ENCODE data around the gene RINL. TPM values are rescaled to one million over a fixed set of nuclear protein-coding genes. Genes with fewer than 3 reads are reported as not detected.
A peak's percentile ranks its signal among the peaks of the same experiment; 100 is the strongest.

Gene RINL
- total RNA-seq, 2 experiments from 2014 or later: 79.9 to 82.2 TPM

DNA sequence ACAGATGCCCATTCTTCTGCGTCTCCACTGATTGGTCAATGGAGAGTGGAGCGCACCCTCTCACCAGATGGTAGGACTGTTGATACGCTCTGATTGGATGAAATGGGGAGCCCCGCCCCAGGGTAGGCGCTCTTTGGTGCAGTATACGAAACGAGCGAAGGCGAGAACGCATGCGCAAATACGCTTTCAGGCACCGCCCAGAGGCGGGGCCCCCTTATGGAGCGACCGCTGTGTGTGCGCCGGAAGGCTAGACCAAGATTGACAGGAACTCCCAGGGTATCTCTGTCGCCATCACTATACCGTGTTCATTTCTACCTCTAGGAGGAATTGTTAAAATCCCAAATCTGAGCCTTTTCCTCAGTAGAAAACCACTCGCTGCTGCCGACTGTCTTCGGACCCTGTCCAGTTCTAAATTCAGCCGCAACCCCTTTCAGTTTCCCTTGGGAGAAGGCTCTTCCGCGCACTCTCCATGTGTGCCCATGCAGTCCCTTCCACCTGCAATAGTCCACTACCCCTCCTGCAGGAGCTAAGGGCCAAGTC, 27.6 kb downstream of the RINL start:
- no peaks in the 10 kb centered on the region for H3K27me3 Mint-ChIP-seq
- H3K27ac Mint-ChIP-seq: peak overlapping the region; percentile 99
- H3K4me3 Mint-ChIP-seq: peak overlapping the region; percentile 92
- peaks cover 56% of the 10 kb centered on the region for H3K4me1 Mint-ChIP-seq
- POLR2A ChIA-PET: interaction anchor here (1.0 to 7.9 kb wide), 8 partner anchors 9 to 203 kb away, joined by 3 to 146 read pairs (median 22); partner anchors contain the start of genes ACTN4, MRPS12, RINL and SARS2
- no peaks in the 10 kb centered on the region for H3K9me3 Mint-ChIP-seq
- peaks cover 38% of the 10 kb centered on the region for H3K36me3 Mint-ChIP-seq (ENCODE audit: low read depth)
- no peak for DNase-seq
- CTCF ChIA-PET: interaction anchor here (0.8 to 1.1 kb wide), 2 partner anchors 13 to 80 kb away, joined by 3 read pairs; partner anchors contain the start of genes MRPS12 and SARS2

GRCh38 chr19:38849860-38850435, 28.1 kb downstream of the RINL start, which contains the start of gene HNRNPL:
HNRNPL (minus strand) TSS chr19:38849986; CDS start chr19:38849966, 20 bp downstream.
- H3K4me3 Mint-ChIP-seq: peak within 1 kb of the TSS; percentile 92
- ChIA-PET POLR2A (interaction anchor here (1.0 to 7.9 kb wide), 18 partner anchors 8 to 476 kb away, joined by 3 to 146 read pairs (median 7); partner anchors contain the start of genes ACTN4, ECH1, FAM98C and MRPS12), CTCF (interaction anchor here (1.0 to 1.4 kb wide), 11 partner anchors 8 to 231 kb away, joined by 3 to 12 read pairs (median 6); partner anchors contain the start of genes ACTN4, ECH1, EIF3K and MRPS12)
- H3K27ac Mint-ChIP-seq: peak within 1 kb of the TSS; percentile 99
- H3K9me3 Mint-ChIP-seq: no peaks in the 10 kb centered on the region
- H3K27me3 Mint-ChIP-seq: no peaks in the 10 kb centered on the region
- H3K4me1 Mint-ChIP-seq: peaks cover 58% of the 10 kb centered on the region
- peak; percentile 99 for DNase-seq
- peaks cover 44% of the 10 kb centered on the region for H3K36me3 Mint-ChIP-seq (ENCODE audit: low read depth)

DNA sequence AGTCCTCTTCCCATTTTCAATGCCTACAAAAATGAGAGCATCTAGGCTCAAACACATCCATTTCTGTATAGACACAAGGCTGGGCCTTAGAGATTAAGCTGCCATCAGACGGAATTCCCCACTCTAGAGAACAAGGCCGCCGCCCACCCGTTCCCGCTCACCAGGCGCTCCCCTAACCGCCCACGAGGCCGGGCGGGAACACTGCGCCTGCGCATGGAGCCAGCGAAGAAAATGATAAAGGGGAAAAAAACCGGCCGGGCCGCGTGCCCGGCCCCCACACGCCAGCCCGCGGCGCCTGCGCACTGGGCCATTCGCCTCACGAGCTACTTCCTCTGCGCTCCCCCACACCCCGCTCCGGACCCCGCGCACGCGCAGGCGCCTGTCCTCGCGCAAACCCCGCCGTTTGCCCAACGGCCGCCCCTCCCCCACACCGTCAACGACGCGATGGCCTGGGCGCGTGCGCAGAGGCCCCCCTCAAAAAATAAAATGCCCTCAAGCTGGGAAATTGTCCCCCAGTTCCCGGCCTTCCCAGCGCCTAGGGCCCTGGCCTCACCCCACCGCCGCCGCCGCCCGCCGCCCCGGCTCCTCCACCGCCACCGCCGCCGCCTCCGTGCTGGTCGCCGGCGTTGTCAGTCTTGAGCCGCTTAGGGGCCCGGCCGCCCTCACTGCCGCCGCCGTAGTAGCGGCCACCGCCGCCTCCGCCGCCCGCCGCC, 28.8 kb downstream of the RINL start:
- peaks cover 61% of the 10 kb centered on the region for H3K4me1 Mint-ChIP-seq
- POLR2A ChIA-PET: interaction anchor here (0.6 to 7.9 kb wide), 22 partner anchors 8 to 475 kb away, joined by 3 to 146 read pairs (median 6); partner anchors contain the start of genes ACTN4, ECH1, FAM98C and MRPS12
- H3K9me3 Mint-ChIP-seq: no peaks in the 10 kb centered on the region
- H3K36me3 Mint-ChIP-seq (ENCODE audit: low read depth): peaks cover 50% of the 10 kb centered on the region
- peak overlapping the region; percentile 92 for H3K4me3 Mint-ChIP-seq
- peak overlapping the region; percentile 99 for H3K27ac Mint-ChIP-seq
- CTCF ChIA-PET: interaction anchor here (0.8 to 1.4 kb wide), 14 partner anchors 8 to 446 kb away, joined by 3 to 12 read pairs (median 5); partner anchors contain the start of genes ACTN4, ECH1, EIF3K and FAM98C
- no peaks in the 10 kb centered on the region for H3K27me3 Mint-ChIP-seq
- DNase-seq: peak; percentile 97

GRCh38 chr19:38848299-38849146, 29.6 kb downstream of the RINL start:
- Mint-ChIP-seq H3K4me1 (peaks cover 66% of the 10 kb centered on the region), H3K9me3 (no peaks in the 10 kb centered on the region), H3K27me3 (no peaks in the 10 kb centered on the region), H3K27ac (peak overlapping the region; percentile 99), H3K36me3 (ENCODE audit: low read depth) (peaks cover 58% of the 10 kb centered on the region), H3K4me3 (peak overlapping the region; percentile 92)
- POLR2A ChIA-PET: interaction anchor here (0.6 to 7.9 kb wide), 23 partner anchors 9 to 474 kb away, joined by 3 to 146 read pairs (median 6); partner anchors contain the start of genes ECH1, FAM98C, MRPS12 and NFKBIB
- CTCF ChIA-PET: interaction anchor here (0.8 to 1.6 kb wide), 16 partner anchors 9 to 446 kb away, joined by 3 to 12 read pairs (median 5); partner anchors contain the start of genes ACTN4, ECH1, EIF3K and FAM98C
- DNase-seq: no peak

- peak overlapping the region; percentile 45 for H3K27ac Mint-ChIP-seq
- ChIA-PET CTCF (interaction anchor here (0.9 to 1.6 kb wide), 4 partner anchors 14 to 443 kb away, joined by 3 to 5 read pairs (median 4); partner anchors contain the start of genes FAM98C, MRPS12 and SARS2), POLR2A (interaction anchor here (0.6 to 1.5 kb wide), 7 partner anchors 14 to 111 kb away, joined by 3 to 4 read pairs (median 4); partner anchors contain the start of gene ECH1)
- no peaks in the 10 kb centered on the region for H3K27me3 Mint-ChIP-seq
- H3K4me3 Mint-ChIP-seq: no peak overlapping the region
- peaks cover 77% of the 10 kb centered on the region for H3K4me1 Mint-ChIP-seq
- H3K36me3 Mint-ChIP-seq (ENCODE audit: low read depth): peaks cover 82% of the 10 kb centered on the region
- no peaks in the 10 kb centered on the region for H3K9me3 Mint-ChIP-seq
- DNase-seq: no peak
Observed at GRCh38 chr19:38846097-38846496, 32.0 kb downstream of the RINL start.

GRCh38 chr19:38845374-38846024, 32.6 kb downstream of the RINL start:
- Mint-ChIP-seq H3K4me1 (peaks cover 80% of the 10 kb centered on the region), H3K27me3 (no peaks in the 10 kb centered on the region)
- CTCF ChIA-PET: interaction anchor here (0.9 to 1.6 kb wide), 4 partner anchors 14 to 443 kb away, joined by 3 to 5 read pairs (median 4); partner anchors contain the start of genes FAM98C, MRPS12 and SARS2

GRCh38 chr19:38844093-38844686, 33.9 kb downstream of the RINL start:
- CTCF ChIA-PET: interaction anchor here (0.7 to 1.1 kb wide), 3 partner anchors 9 to 75 kb away, joined by 3 read pairs; no protein-coding TSS in a partner anchor
- Mint-ChIP-seq H3K27me3 (no peaks in the 10 kb centered on the region), H3K36me3 (ENCODE audit: low read depth) (peaks cover 95% of the 10 kb centered on the region), H3K27ac (peak overlapping the region; percentile 93), H3K9me3 (no peaks in the 10 kb centered on the region), H3K4me1 (peaks cover 87% of the 10 kb centered on the region), H3K4me3 (peak overlapping the region; percentile 16)
- no peak for DNase-seq
- POLR2A ChIA-PET: interaction anchor here (0.6 to 1.3 kb wide), 9 partner anchors 8 to 35 kb away, joined by 3 to 7 read pairs (median 4); partner anchors contain the start of gene ECH1

More at GRCh38 chr19:38845374-38846024, 32.6 kb downstream of the RINL start:
- no peaks in the 10 kb centered on the region for H3K9me3 Mint-ChIP-seq
- DNase-seq: no peak
- POLR2A ChIA-PET: interaction anchor here (0.9 to 1.4 kb wide), 3 partner anchors 14 to 110 kb away, joined by 3 to 4 read pairs (median 4); partner anchors contain the start of gene ECH1
- peaks cover 88% of the 10 kb centered on the region for H3K36me3 Mint-ChIP-seq (ENCODE audit: low read depth)
- no peak overlapping the region for H3K4me3 Mint-ChIP-seq
- peak overlapping the region; percentile 45 for H3K27ac Mint-ChIP-seq

DNA sequence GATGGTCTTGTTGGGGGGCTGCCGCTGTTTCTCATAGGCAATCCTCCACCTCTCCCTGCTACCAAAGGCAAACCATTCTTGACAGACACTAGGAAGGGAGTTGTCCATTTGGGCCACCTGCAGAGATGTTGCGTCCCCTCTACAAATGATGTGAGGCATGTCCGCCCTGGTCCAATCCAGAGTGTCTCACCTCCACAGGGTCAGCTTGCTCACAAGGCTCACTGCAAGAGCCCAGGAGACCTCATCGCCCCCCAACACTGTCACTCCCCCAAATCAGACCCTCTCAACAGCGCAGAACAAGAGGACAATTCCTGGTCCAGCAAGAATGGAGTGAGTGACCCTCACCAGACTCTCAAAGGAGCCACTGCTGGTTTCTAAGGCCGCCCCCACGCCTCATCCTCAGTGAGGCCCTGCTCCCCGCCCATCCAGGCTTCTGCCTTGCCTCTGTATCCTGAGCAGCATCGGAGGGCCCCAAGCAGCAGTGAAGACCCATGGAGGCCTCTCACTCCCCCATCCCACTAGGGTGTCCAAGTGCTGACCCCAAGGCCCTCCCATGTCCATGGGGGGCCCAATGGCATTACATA, 34.8 kb downstream of the RINL start:
- Mint-ChIP-seq H3K4me1 (peaks cover 86% of the 10 kb centered on the region), H3K27me3 (no peaks in the 10 kb centered on the region), H3K27ac (peak overlapping the region; percentile 93), H3K36me3 (ENCODE audit: low read depth) (peaks cover 95% of the 10 kb centered on the region), H3K4me3 (peak overlapping the region; percentile 8), H3K9me3 (no peaks in the 10 kb centered on the region)
- POLR2A ChIA-PET: interaction anchor here (1.0 to 1.6 kb wide), 5 partner anchors 9 to 108 kb away, joined by 3 to 11 read pairs (median 4); partner anchors contain the start of genes MRPS12 and SARS2
- DNase-seq: no peak
- CTCF ChIA-PET: interaction anchor here (1.0 to 1.6 kb wide), 4 partner anchors 8 to 45 kb away, joined by 3 to 11 read pairs (median 6); no protein-coding TSS in a partner anchor

GRCh38 chr19:38842439-38843174, 35.5 kb downstream of the RINL start:
- H3K9me3 Mint-ChIP-seq: no peaks in the 10 kb centered on the region
- no peaks in the 10 kb centered on the region for H3K27me3 Mint-ChIP-seq
- ChIA-PET POLR2A (interaction anchor here (0.6 to 2.7 kb wide), 21 partner anchors 9 to 549 kb away, joined by 3 to 37 read pairs (median 4); partner anchors contain the start of genes ACTN4, ECH1, EIF3K and MED29), CTCF (interaction anchor here (0.7 to 1.6 kb wide), 14 partner anchors 9 to 440 kb away, joined by 3 to 11 read pairs (median 4); partner anchors contain the start of genes ECH1, FAM98C, MRPS12 and SARS2)
- H3K4me3 Mint-ChIP-seq: peak overlapping the region; percentile 53
- peaks cover 94% of the 10 kb centered on the region for H3K36me3 Mint-ChIP-seq (ENCODE audit: low read depth)
- peak overlapping the region; percentile 93 for H3K27ac Mint-ChIP-seq
- DNase-seq: peak; percentile 83
- peaks cover 80% of the 10 kb centered on the region for H3K4me1 Mint-ChIP-seq

Data from activated CD4-positive, alpha-beta memory T cell treated with anti-CD3 and anti-CD28 coated beads, Interleukin-2, amount 10 ng/mL, durations not matched to agents 7 days and 5 days (primary cell).